HG02759 (cell line): ENCODE results near the gene MRPL18.
"Not testable (repeated sequence)": the region's sequence is repeated elsewhere in the genome, so short reads cannot be mapped to it uniquely, and the experiment has no call there.

ENCODE experiments used
- ATAC-seq: cut with Tn5 transposase; IDR thresholded peaks from one replicate; pipeline ENCODE4 v1.9.1; 2021; ENCODE audit warnings: mild to moderate bottlenecking, moderate library complexity; ENCODE audit not compliant: unreplicated experiment

The MRPL18 gene

GRCh38 chr6:159769470-159769869 lies 20.8 kb upstream of the MRPL18 start:
- ATAC-seq = no peak

GRCh38 chr6:159772196-159772595 lies 18.1 kb upstream of the MRPL18 start:
- ATAC-seq = no peak

- ATAC-seq = no peak
Measured at GRCh38 chr6:159777240-159777904, 12.9 kb upstream of the MRPL18 start.

GRCh38 chr6:159778131-159778530 lies 12.1 kb upstream of the MRPL18 start:
- no peak for ATAC-seq

DNA sequence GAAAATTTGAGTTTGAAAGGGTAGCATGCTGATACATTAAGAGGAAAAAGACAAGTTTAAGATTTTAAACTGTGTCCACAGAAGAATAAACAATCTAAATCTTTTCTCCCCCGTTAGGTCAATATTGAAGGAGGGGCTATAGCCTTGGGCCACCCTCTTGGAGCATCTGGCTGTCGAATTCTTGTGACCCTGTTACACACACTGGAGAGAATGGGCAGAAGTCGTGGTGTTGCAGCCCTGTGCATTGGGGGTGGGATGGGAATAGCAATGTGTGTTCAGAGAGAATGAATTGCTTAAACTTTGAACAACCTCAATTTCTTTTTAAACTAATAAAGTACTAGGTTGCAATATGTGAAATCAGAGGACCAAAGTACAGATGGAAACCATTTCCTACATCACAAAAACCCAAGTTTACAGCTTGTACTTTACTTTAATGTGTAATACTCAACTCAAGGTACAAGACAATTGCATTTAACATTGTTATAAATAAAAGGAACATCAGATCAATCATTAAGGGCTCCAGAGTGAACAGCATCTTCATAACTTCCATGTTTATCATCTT lies 11.6 kb upstream of the MRPL18 start:
- no peak for ATAC-seq

DNA sequence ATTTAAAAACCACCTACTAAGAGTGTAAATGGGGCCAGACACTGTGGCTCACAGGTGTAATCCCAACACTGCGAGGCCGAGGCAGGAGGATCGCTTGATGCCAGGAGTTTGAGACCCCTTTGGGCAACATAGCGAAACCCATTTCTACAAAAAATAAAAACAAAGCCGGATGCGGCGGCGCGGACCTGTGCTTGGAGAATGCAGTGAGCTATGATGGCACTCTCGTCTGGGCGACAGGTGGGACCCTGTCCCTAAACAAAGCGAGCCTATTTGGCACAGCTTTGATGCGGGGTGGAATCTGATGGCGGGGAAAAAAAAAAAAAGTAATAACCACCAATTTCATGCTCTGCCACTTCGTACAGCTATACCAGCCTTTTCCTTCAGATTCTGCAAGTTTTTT lies 2.0 kb upstream of the MRPL18 start:
- no peak for ATAC-seq

DNA sequence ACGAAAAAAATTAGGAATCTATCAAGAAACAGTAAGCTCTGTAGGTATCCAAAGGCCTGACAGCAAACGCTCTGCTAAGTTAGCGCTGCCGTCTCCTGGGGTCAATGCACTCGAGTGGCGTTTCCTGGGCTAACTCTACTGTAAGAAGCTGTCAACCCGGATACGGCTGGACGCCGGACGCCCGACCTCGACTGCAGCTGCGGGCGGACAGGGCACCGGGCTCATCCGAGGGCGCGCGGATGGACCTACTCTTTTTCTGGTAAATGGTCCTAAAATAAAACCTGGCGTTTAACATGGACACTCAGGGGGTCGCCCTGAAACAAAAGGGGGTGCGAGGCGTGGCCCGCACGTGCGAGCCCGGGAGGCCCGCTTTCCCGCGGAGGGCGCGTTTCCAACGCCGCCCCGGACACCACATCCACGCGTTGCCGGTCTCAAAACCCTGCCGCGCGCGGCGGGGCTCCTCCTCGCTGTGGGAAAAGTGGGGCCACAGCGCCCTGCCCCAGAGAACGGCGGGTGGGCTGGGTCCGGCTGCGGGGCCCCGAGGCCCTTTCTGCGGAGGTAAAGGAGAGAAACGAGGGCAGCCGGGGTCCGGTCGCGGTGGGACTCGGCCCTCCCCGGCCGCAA lies 1.4 kb upstream of the MRPL18 start:
- no peak for ATAC-seq

- peak; percentile 71 for ATAC-seq
Measured at GRCh38 chr6:159789377-159790148, 704 bp upstream of the MRPL18 start, which contains the start of gene TCP1. TCP1 (minus strand) TSS chr6:159789602; CDS start chr6:159789468, 134 bp downstream.

DNA sequence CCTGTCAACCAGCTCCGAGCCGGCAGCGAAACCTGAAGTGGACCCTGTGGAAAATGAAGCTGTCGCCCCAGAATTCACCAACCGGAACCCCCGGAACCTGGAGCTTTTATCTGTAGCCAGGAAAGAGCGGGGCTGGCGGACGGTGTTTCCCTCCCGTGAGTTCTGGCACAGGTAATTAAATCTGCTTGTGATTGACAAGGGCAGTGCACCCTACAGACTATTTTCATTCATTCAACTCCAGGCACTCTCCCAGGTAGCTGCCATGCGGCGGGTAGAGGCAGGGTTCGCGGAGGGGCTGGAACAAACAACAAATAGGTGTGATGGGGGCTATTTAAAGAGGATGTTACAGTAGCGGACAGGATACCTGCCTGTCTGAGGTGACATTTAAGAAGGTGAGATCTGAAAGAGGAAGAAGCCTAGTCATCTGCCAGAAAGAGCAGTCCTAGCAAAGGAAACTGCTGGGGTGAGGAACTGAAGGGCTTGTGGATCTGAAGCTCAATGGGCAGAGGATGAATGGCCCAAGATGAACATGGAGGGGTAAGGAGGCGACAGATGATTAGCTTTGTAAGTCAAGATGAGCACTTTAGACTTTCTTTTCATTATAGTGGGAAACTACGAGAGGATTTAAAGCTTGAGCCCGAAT lies 810 bp downstream of the MRPL18 start:
- ATAC-seq = no peak

DNA sequence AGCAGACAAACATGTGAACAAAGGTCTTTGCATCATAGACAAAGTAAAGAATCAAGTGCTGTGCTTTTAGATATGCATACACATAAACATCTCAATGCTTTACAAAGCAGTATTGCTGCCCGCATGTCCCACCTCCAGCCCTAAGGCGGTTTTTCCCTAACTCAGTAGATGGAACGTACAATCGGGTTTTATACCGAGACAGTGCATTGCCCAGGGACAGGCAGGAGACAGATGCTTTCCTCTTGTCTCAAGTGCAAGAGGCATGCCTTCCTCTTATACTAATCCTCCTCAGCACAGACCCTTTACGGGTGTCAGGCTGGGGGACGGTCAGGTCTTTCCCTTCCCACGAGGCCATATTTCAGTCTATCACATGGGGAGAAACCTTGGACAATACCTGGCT lies 4.7 kb downstream of the MRPL18 start:
- ATAC-seq = not testable (repeated sequence)

- no peak for ATAC-seq
Measured at GRCh38 chr6:159797554-159797953, 7.3 kb downstream of the MRPL18 start.

DNA sequence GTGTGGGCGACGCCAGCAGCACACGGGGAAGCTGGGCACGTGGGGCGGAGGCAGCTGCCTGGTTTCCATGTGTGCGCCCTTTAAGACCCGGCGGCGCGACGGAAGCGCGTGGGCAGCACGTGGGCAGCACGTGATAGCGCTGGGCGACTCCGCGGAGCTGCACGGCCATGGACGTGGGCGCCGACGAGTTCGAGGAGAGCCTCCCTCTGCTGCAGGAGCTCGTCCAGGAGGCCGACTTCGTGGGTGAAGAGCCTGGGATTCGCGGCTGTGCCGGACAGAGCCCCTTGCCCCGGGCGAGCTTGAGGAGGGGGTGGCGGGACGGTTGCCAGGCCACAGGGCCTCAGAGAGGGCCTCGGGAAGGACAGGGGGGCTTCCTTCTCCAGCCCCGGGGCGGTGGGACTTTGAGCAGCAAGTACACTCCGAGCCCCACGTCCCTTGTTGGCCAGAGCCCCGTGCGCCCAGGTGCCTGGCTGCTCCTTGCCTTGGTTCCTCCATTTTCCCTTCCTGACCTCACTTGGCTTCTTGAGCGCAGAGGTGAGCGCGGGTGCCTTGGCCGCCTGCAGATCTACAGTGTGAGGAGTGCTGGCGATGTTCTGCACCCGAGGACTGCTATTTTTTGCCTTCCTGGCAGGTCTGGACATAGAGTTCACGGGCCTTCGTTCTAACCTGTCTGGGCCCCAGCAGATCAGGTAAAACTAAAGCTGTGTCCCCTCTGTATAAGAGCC lies 10.0 kb downstream of the MRPL18 start, which contains the start of gene PNLDC1:
TSS of gene PNLDC1 (plus strand) at position 136 of the 725 bp plus-strand sequence. CDS start at position 168, 32 bp downstream.
- no peak for ATAC-seq

- no peak for ATAC-seq
Measured at GRCh38 chr6:159801935-159802334, 11.7 kb downstream of the MRPL18 start.

DNA sequence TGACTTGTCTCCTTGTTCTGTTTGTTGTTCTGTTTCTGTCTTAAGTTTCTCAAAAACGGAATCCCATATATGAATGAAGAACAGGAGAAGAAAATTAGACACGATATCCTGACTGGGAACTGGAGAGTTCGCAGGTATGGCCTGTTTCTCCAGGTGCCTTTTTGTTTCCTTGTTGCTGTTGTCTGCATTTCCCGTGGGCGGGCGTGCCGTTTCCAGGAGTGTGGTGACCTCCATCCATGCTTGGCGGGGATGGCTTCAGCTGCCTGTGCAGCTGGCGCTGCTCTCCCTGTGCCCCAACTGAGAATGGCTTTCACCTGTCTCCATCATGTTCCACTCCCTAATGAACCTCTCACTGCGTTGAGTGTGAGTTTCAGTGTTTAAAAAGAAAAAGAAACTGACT lies 14.2 kb downstream of the MRPL18 start:
- no peak for ATAC-seq

GRCh38 chr6:159805440-159806020 lies 15.3 kb downstream of the MRPL18 start:
- ATAC-seq = no peak

DNA sequence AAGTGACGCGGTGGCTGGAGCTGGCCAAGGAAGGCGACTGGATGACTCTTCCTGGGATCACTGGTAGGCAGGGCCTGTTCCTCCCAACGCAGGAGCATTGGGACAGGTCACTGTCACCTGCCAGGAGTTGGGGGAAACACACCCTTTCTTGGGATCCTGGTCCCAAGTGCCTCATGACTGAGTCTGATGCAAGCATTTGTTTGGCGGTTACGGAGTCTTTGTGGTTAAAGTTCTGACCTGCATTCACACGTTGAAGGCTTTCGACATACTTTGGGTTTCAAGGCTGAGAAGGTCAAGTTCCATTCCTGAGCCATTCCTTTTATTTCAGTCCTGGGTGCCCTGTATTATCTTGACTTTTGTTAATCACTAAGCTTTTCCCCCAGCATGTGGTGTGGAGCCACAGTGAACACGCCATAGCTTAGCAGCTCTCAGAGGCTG lies 15.8 kb downstream of the MRPL18 start:
- ATAC-seq = no peak

DNA sequence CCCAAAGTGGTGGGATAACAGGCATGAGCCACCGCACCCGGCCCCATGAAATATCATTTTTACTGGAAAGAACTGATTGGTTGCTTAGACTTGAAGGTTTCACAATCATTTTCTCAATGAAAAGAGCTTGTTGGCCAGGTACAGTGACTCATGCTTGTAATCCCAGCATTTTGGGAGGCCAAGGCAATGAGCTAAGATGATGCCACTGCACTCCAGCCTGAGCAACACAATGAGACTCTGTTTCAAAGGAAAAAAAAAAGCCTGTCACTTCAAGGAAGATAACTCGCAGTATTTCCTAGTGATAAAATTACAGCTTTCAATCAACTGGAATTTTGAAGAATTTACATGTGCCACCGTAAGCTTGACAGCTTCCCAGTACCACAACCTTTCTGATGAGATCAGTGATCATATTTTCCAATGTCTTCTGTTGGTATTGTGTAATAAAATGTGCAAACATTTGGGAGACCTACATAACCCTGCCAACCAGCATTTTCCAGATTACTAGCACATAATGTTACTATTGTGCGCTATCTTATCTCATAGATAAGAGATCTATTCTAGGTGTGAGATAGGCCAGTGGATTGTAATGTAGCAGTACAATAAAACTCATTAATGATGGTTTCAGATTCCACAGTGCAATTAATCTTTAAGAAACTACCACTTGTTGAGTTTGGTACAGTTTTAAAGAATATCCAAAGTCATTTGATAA lies 17.0 kb downstream of the MRPL18 start:
- ATAC-seq = no peak

GRCh38 chr6:159808647-159809046 lies 18.4 kb downstream of the MRPL18 start:
- ATAC-seq = no peak

DNA sequence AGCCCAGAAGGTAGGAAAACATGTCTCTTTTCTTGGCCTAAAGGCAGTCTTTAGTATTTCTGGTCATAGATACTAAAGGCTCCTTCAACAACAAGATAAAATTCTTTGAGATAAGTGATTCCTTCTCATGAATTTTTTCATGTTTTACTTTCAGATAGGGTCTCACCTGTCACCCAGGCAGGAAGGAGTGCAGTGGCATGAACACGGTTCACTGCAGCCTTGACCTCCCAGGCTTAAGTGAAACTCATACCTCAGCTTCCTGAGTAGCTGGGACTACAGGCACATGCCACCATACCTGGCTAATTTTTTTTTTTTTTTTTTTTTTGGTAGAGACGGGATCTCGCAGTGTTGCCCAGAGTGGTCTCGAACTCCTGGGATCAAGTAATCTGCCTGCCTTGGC lies 18.9 kb downstream of the MRPL18 start:
- ATAC-seq = peak; percentile 62
